Middle frontal gyrus (tissue), 1 donor: Measurements from ENCODE around the gene CTNS.

Source experiments
- DNase-seq: peaks from one replicate; pipeline ENCODE4 v3.0.0-alpha.2; 2015; ENCODE audit warnings: low spot score; ENCODE audit errors: extremely low spot score

The CTNS gene

GRCh38 chr17:3622977-3623594, 13.5 kb upstream of the CTNS start:
- no peak for DNase-seq

DNA sequence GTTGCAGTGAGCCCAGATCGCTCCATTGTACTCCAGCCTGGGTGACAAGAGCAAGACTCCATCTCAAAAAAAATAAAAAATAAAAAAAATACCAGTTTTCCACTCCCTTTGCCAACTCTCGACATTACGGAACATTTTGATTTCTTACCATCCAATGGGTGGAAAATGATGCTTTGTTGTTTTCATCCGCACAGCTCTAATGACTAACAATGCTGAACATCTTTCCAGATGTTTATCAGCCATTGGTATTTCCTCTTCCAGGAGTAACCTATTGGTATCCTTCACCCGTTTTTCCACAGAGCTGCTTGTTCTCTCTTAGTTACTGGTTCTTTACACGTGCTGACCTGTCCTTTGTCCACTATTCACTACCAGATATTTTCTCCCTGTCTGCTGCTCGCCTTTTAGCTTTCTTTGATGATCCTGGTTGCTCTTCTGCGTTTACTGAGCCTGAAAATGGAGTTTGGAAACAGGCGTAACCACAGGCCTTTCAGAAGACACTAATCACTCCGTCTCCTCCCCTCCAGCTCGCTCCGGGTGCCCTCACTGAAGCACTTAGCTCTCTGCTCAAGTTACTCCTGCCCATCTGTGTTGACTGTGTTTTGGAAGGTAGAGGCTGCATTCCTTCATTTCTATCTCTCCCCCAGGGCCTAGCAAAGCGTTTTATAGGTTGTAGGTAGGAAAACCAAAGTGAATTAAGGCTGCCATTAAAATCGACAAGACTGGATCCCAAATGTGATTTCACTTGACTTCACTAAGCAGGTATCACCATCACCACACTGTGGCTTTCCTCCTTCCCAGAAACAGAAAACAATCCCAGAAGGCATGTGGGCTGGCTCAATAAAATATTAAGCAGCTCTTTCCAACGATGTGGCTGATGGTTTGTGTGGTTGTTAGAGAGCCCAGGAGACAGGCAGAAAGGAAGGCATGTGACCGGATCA, 9.5 kb upstream of the CTNS start:
- no peak for DNase-seq

- DNase-seq, result no peak
Observed at GRCh38 chr17:3627769-3628167, 8.8 kb upstream of the CTNS start.

DNA sequence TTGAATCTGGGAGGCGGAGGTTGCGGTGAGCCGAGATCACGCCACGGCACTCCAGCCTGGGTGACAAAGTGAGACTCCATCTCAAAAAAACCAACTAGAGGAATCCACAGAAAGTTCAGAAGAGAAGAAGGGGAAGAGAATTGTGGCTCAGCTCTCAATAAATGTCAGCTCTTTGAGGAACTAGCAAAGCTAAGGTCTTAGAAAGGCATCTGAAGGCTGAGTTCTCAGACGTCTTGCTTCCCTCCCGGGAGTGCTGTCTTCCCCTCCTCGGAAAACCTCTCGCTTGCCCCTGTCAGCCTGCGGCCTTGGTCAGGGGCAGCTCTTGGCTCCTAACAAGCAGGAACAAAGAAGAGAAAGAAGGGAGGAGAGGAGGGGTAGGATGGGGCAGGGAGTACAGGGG, 5.8 kb upstream of the CTNS start:
- DNase-seq, result no peak

DNA sequence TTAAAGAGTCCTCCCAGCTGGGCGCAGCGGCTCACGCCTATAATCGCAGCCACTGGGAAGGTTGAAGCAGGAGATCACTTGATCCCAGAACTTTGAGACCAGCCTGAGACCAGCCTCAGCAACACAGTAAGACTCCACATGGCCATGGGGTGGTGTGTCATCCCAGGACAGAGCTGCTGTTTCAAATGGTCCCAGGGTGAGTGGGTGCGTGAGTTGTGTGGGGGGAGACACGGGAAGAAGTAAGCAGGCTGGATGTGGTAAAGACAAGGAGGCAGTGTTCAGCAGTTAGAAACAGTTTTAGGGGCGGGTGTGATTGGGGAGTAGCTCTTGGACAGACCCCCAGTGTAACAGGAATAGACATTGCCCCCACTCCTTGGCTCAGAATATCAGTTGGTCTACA, 4.3 kb upstream of the CTNS start:
- no peak for DNase-seq

DNA sequence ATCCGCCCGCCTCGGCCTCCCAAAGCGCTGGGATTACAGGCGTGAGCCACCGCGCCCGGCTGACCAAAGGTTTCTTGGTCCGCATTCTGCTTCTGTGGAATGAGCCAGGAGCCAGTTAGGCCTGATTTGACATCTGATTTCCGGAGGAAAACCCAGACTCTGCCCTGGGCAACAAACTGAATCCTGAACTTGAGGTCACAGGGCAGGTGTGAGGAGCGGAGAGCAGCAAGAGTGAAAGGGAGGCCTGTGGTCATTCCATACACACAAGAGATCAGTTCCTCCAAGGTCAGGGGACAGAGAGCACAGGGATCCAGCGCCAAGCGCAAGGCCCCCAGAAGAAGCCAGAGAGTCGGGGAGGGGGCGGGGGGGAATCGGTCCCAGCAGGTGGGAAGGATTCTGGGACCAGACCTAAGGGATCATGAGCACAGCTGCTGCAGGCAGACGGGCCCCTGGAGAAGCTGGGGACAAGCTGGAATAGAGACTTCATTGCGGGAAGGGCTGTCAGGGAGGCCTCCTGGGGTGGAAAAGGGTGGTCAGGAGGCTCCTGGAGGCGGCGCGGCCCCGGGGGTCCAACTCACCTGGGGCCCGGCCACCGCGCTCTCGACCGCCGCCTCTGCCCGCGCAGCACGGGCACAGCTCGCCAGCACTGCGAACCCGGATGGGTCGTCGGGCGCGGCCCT, 946 bp upstream of the CTNS start:
- no peak for DNase-seq

DNA sequence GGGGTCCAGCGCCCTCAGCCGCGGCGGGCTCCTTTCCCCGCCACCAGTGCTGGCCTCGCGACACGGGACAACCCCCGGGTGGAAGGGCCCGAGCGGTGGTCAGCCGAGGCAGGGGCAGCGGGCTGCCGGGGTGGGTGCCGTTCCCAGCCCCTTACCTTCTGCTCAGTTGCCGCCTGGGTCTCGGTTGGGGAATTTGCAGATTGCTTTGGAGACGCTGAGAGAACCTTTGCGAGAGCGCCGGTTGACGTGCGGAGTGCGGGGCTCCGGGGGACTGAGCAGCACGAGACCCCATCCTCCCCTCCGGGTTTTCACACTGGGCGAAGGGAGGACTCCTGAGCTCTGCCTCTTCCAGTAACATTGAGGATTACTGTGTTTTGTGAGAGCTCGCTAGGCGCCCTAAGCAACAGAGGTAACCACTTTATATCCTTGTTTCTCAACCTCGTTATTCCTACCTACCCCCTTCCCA, 381 bp downstream of the CTNS start:
- DNase-seq, result no peak

GRCh38 chr17:3639981-3640596, 3.5 kb downstream of the CTNS start:
- no peak for DNase-seq

DNA sequence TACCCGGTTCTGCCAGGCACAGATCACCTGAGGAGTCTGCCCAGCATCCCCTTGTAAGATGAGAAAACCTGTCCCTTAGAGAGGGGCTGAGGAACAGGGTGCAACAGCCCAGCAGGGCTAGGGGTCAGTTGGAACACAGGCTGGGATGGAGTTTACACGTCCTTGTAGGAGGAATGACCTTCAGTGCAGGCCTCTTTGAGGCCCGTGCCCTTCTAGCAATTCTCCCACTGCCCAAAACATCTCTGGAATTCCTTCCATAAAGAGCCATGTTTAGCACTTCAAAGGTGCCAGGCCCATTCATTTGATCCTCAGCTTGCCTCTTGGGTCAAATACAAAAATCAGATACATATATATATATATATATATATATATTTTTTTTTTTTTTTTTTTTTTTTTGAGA, 4.5 kb downstream of the CTNS start:
- no peak for DNase-seq

- DNase-seq, result no peak
Observed at GRCh38 chr17:3641717-3642486, 5.3 kb downstream of the CTNS start.

- DNase-seq, result no peak
Observed at GRCh38 chr17:3643889-3644349, 7.4 kb downstream of the CTNS start.

GRCh38 chr17:3645310-3645709, 8.8 kb downstream of the CTNS start:
- DNase-seq, result no peak

GRCh38 chr17:3647251-3647650, 10.7 kb downstream of the CTNS start:
- DNase-seq, result no peak

DNA sequence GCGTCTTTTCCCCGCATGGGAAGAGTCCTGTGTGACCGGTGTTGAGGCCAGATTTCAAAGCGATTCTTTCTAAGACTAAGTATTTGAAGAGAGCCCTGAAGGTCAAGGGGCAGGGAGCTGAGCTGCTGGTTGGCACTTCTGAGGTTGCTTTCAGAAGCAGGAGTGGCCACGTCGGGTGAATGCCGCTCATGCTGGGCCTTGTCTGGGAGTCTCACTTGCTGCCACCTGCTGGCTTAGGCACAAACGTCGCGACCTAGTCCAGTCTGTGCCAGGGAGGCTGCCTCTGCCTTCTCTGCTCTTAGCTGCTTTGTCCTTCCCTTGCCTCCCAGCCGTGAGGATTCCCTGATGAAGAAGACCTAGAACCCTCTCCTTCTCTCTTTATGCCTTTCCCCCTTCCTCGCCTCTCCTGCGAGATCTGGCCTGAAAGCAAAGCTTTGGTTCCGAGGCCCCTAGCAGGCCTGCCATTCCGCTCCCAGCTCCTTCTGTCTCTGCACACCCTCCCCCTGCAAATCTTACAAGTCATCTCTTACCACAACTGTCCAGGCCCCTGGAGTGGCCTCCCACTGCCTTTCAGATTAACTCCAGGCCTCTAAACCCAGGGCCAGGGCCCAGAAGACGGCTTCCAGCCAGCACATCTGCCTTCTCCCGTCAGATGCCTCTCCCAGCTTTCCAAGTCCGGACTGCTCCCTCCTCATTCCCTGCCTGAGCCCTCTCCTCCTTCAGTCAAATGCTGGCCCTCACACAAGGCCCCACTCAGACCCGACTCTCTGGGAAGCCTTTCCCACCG, 11.4 kb downstream of the CTNS start:
- DNase-seq, result peak; percentile 53

- no peak for DNase-seq
Observed at GRCh38 chr17:3655766-3656165, 19.2 kb downstream of the CTNS start.

DNA sequence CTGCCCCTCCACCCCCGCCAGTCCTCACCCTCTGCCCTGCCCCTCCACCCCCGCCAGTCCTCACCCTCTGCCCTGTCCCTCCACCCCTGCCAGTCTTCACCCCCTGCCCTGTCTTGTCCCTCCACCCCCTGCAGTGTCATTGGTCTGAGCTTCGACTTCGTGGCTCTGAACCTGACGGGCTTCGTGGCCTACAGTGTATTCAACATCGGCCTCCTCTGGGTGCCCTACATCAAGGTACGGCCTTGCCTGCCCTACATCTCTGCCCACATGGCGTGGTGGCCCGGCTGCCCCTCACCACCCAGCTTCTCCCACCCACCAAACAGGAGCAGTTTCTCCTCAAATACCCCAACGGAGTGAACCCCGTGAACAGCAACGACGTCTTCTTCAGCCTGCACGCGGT, 19.8 kb downstream of the CTNS start:
- no peak for DNase-seq

DNA sequence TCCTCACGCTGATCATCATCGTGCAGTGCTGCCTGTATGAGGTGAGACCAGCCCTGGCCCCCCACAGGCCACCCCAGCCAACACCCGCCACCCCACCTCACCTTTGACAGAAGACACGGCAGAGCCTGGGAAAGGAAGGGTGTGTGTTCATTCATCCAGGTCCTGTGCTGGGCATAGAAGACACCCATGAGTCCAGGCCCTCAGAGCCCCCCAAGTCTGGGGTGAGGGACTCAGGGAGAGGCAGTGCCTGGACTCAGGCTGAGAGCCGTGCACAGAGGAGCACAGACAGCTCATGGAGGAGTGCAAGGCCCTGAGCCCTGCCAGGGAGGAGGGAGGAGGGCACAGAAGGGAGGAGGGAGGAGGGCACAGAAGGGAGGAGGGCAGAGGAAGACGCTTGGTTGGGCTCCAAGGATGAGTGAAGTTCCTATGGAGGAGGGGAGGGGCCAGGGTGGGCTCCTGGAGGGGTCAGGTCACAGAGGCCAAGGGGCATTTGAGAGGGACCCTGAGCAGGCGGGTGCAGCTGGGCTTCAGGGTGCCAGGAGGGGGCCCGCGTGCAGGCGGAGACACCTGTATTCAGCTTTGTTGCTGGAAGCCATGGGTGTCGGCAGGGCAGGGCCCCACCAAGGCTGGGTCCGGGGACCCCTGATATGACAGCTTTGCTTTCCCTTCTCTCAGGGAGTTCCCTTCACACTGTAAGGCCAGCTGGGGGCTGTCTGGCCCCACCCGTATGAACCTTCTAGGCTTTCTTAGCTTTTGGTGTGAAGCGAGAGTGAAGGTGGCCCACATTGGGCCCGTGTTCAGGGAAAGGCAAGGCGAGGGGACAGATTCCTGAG, 20.4 kb downstream of the CTNS start:
- DNase-seq, result no peak

DNA sequence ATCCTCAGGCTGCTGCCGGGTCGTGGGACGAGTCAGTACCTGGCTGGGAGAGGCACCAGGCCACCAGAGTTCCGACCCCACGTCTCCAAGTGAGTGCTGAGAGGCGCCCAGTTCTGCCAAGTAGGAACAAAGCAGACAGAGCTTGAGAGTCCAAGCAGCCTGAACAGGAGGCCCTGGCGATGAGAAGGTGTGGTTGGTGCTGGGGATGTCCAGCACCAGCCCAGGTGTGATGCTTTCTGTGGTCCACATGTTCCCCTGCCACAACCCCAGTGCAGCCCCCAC, 21.0 kb downstream of the CTNS start:
- DNase-seq, result no peak
